ENCODE data around the gene RPN1. TPM values are rescaled to one million over a fixed set of nuclear protein-coding genes. Genes with fewer than 3 reads are reported as not detected.

The RPN1 gene
- total RNA-seq, 4 donors from 2014 or later, result 244 to 333 (median 297) TPM

DNA sequence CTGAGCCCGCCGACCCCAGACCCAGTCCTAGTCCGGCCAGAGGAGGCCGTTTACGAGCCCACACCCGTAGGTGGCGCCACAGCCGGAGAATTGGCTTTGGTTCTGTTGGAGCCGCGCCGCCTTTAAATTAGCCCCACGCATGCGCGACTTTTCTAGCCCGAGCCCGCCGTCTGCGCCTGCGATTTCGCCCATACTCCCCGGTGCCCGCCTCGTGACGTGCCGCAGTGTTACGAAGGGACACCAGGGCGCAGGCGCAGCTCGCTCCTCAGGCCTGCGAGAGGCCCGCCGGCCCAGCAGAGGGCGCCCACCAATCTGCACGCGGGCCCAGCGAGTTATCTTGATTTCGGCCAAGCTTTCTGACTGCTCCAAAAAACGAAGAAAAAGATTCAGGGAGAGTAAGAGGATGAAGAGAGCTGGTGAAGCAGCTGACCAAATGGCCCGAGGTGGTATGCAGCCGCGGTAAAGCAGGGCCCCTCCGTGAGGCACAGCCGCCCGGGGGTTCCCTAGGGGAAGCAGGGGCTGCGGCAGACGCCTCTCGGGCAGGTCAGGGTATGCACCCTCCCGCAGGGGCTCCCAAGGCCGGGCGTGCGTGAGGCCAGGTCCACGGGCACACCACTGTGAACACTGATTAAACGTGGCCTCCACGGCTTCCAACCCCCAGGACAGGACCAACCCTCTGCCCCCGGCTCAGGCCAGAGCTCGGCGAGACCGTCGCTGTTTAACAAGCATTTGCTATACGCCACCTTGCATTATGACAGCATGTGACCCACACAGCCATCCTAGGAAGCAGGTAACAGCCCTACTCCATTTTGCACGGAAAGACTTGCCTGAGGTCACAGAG, 32.8 kb downstream of the RPN1 start:
- DNase-seq (ENCODE audit: low spot score), result peak; percentile 95
- TF ChIP-seq, protein P1, sequence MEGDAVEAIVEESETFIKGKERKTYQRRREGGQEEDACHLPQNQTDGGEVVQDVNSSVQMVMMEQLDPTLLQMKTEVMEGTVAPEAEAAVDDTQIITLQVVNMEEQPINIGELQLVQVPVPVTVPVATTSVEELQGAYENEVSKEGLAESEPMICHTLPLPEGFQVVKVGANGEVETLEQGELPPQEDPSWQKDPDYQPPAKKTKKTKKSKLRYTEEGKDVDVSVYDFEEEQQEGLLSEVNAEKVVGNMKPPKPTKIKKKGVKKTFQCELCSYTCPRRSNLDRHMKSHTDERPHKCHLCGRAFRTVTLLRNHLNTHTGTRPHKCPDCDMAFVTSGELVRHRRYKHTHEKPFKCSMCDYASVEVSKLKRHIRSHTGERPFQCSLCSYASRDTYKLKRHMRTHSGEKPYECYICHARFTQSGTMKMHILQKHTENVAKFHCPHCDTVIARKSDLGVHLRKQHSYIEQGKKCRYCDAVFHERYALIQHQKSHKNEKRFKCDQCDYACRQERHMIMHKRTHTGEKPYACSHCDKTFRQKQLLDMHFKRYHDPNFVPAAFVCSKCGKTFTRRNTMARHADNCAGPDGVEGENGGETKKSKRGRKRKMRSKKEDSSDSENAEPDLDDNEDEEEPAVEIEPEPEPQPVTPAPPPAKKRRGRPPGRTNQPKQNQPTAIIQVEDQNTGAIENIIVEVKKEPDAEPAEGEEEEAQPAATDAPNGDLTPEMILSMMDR (IDR thresholded peaks at IDR 0.05), result peak in 2 of 3 donors; percentile 52 to 74
- ATAC-seq (ENCODE audit: low FRiP score), result peak; percentile 95

DNA sequence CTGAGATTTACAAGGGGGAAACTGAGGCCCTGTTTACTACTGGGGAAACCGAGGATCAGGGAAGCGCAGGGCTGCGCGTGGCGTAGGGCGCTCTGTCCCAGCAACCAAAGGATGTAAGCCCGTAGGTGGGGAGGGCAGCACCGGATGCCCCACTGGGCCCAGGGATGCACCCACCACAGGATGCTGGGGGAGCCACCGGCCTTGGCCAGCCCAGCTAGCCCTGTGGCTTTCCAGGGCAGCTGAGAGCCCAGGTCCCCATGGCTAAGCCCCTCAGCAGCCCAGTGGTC, 33.4 kb downstream of the RPN1 start:
- ATAC-seq (ENCODE audit: low FRiP score) (no peak), DNase-seq (ENCODE audit: low spot score) (no peak)

DNA sequence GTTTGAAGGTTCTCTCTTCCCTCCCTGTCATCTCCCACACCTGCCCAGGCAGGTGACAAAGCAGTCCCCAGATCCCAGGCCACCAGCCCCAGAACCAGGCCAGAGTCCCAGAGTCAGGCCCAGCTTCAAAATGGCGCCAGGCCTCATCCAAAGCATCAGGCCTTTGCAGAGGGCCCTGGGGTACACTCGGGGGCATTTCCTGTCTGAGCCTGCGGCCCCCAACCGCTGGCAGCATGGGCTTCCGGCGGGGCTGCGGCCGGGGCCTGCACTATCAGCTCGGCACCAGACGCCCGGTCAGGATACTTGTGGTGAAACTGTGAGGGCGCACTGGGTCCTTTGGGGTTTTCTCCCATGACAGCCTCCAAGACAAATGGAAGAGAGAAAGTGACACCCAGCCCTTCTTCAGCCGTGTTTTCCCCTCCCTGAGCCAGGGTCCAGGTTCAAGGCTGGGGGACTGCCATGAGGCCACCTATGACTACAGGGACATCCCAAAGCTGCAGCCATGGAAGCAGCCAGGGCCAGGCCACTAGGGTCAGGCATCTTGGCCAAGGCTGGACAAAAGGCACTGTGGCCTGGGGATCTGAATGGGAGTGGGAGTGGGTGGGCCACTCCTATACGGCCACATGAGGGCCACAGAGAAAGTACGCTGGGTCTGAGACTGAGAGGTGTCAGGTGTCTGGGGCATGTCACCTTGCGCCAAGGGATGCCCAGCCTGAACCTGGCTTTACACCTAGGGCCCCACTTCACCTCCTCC, 33.9 kb downstream of the RPN1 start:
- DNase-seq (ENCODE audit: low spot score) (no peak), ATAC-seq (ENCODE audit: low FRiP score) (no peak)
- TF ChIP-seq, protein P1 (IDR thresholded peaks at IDR 0.05), result no peak

More for the DNA sequence above, 33.4 kb downstream of the RPN1 start:
- TF ChIP-seq, protein P1 (IDR thresholded peaks at IDR 0.05), result no peak

DNA sequence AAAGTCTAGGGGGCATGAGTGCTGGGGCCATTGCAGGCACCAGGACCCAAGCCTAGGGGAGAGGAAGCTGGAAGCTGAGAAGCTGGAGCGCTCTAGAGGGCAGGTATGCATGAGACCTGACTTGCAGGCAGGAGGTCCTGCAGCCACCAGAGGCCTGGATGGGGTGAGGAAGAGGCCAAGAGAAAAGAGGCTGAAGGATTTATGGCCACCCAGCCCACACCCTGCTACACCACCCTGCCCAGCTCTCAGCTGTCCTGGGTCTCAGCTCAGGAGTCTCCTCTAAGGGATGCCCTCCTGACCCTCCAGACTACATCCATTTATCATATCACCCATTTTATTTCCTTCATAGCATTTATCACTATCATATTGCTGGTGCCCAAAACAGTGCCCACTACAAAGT, 36.5 kb downstream of the RPN1 start:
- DNase-seq (ENCODE audit: low spot score), result no peak
- TF ChIP-seq, protein P1 (IDR thresholded peaks at IDR 0.05), result no peak

DNA sequence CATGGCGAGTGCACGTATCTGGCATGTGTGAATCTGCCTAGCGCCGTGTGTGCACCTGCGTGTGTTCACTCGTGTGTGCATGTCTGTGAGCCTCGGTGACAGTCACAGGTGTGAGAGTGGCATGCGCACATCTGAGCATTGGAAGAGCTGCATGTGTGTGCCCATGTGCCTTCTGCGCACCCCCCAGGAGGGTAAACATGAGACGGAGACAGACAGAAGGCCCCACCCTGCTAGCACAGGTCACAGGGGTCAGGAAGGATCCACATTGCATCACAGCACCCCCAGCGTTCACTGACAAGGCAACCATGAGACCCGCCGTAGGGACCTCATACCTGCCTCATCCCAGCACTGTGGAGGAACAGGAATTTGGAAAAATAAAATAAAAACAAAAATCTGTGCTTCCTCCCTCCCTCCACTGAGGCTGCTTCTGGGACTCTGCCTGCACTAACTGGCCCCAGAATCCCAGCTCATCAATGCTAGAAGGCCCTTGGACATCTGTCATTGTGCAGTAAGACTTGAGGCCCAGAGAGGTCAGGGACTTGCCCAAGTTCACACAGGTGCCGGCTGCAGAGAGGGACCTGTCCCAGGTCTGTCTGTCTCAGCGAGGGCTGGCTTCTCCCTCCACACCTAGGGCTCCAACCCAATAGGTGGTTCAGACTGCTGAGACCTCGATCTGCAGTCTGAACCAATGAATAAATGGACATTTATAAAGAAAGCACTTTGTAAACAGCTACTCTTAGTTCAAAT, 37.4 kb downstream of the RPN1 start:
- DNase-seq (ENCODE audit: low spot score), result no peak
- TF ChIP-seq, protein P1 (IDR thresholded peaks at IDR 0.05), result no peak
- ATAC-seq (ENCODE audit: low FRiP score), result no peak

More for the DNA sequence above, 36.5 kb downstream of the RPN1 start:
- ATAC-seq (ENCODE audit: low FRiP score), result no peak

DNA sequence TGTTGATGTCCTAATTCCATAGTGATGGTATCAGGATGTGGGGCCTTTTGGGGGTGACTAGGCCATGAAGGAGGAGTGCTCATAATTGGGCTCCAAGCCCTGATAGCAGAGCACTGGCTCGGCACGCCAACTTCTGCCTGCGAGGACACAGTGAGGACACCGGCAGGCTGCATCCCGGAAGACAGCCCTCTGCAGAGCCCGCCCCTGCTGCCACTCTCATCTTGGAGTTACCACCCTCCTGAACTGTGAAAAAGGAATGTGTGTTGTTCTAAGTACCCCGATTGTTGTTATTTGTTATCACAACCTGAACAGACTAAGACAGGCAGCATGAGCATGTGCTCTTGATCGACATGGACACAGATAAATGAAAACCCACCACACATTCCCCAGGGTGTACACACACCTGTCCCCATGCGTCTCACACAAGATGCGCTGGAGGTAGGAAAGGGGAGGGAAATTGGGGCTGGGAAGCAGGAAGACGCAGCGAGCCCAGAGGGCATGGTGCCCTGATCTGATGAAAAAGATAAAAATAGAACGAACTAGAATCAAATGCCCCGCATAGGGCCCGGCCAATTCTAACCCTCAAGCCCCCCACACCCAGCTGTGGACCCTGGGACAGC, 40.1 kb downstream of the RPN1 start:
- no peak for DNase-seq (ENCODE audit: low spot score)
- TF ChIP-seq, protein P1 (IDR thresholded peaks at IDR 0.05), result no peak
- no peak for ATAC-seq (ENCODE audit: low FRiP score)

Data from omental fat pad (tissue), 4 donors.